GM18508 (cell line): ENCODE results near the gene DISC1.

Experiments
- ATAC-seq: cut with Tn5 transposase; IDR thresholded peaks from one replicate; pipeline ENCODE4 v1.9.1; 2021; ENCODE audit warnings: moderate number of reproducible peaks; ENCODE audit not compliant: insufficient read depth, unreplicated experiment

DISC1 gene

DNA sequence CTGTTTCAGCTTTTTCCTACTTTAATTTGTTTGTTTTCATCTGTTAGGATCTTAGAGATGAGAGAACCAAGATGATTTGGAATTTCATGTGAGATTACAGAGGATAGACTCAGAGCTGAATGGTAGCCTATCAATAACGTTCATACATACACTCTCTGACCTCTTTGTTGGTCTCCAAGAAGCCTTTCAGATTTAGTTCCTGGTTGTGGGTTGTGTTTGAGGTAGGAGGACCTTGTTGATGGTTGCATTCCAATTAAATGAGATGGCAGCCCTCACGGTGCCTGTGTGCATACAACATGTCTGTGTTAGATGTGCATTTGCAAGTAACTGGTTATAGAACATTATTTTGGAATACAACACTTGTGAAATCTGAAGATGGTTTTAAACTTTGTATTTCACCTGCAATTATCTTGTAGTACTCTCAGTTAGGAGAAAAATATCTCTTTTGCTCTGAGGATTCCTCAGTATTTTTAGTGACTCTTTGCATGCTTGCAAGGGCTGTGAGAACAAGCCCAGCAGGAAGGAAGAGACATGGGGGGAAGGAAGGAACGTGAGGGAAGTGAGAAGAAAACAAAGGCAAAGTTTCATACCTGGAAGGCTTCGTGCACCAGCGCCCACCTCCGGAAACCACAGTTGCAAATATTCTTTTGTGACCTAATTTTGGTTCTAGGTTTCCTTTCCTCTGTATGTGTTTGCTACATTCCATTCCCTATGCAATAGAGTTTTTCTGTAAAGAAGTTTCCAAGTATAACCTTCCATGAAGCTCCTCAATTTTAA lies 291.8 kb downstream of the DISC1 start:
- no peak for ATAC-seq

DNA sequence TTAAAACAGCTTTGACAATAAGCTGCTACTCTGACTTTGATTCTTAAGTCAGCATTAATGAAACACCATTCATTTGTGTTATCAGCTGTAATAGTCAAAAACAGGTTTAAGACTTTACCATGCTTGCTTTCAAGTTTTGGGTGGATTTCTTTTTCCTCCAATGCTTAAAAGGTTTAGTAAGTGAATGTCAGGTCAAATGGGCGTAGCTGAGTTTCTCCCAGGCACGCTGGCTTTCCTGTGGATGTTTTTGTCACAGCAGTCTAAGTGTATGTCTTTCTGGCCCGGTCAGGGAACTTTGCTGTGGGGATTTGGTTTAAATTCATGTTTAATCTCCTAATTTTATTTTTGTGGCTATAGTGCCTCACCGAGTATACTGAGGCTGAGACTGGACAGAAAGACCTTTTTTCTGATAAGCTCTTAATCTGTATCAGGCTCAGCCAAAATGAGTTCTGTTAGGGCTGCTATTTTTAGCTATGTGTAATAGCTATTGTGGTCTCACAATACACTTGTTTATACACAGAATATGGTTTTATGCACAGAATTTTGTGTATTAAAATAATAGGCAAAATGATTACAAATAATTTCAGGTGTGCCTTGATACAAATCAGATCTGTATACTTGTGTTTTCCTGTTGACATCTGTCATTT lies 292.8 kb downstream of the DISC1 start:
- no peak for ATAC-seq

DNA sequence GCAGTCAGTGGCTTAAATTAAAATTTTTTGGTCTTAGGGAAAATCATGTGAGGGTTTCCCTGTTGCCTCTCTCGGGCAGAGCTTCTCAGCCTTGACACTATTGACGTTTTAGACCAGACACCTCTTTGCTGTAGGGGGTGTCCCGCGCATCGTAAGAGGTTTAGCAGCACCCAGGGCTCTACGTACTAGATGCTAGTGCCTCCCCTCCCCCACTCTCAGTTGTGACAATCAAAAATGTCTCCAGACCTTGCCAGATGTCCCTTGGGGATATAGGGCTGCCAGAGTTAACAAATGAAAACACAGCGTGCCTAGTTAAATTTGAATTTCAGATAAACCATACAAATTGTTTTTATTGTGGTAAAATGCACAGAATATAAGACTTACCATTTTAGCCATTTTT lies 293.3 kb downstream of the DISC1 start:
- ATAC-seq = no peak

DNA sequence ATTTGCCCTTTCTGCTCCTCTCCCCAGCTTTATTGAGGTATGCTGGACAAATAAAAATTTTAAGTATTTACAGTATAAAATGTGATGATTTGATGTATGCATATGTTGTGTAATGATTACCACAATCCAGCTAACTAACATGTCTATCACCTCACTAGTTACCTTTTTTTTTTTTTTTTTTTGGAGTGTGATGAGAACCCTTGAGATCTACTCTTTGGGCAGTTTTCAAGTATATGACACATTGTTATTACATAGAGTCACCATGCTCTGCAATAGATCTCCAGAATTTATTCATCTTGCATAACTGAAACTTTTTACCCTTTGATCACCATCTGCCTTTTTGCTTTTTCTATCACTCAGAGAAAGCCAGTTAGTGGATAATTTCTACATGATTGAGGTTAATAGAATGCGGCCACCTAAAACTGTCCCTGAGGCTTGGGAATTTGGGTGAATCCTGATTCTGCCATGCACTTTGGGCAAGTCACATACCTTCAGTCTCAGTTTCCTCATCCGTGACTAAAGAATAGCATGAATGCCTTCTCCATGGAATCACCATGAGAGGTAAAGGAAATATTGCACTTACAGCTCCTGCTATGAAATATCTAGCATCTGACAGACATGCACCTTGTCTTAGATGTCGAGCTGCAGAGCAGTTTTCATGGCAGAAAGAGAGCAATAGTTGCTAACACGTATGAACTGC lies 295.2 kb downstream of the DISC1 start:
- no peak for ATAC-seq

DNA sequence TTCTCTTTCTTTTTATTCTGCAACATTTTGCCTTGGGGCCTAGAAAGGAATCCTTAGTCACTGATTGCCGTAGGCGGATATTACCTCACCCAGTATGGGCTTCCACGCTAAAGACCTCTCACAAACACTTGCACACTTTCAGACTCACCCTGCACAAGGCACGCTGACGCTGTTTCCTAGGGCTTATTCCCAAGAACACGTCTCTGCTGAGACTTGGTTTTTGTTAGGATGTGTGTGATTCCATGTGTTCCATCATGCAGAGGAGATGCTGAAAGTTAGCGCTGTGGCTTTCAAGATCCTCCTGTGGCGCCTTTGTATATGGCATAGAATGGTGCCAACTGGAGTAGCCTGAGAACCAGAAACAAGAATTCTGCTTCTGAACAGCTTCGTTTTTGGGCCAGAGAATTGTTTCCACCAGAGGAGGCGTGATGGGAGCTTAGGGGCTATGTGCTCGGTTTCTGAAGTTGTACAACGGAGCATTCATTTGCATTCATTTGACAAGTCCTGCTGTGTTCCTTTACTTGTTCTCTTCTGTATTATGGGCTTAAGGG lies 297.0 kb downstream of the DISC1 start:
- no peak for ATAC-seq

DNA sequence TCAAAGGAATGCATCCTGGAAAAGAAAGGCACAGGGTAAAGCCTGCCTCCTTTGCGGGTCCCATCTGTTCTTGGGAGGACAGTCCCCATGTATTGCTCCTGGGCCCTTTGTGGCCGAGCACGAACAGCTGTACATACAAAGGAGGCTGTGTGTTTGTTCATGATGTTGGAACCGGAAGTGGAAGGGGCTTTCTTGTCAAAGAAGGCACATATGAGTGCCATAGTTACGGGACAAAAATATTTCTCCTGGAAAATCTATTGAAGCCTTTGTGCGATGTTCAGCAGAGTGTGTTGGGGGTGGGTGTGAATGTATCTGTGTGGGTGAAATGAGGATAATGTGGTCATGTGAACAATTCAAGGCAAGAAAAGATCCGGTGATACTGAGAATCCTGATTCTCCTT lies 297.6 kb downstream of the DISC1 start:
- no peak for ATAC-seq

DNA sequence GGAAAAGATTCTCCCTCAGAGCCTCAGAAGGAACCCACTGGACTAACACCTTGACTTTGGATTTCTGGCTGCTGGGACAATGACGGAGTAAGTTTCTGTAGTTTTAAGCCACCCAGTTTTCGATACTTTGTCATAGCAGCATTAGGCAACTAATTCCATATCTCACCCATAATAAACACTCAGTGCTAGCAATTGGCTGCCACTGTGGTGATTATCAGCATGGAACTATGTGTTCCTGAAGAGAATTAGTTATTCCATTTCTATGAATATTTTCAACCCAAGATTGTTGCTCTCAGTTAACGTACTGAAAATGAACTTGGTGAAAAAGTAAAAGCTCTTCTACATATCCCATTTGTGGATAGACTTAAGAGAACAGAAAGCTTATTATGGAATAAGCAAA lies 299.3 kb downstream of the DISC1 start:
- no peak for ATAC-seq

DNA sequence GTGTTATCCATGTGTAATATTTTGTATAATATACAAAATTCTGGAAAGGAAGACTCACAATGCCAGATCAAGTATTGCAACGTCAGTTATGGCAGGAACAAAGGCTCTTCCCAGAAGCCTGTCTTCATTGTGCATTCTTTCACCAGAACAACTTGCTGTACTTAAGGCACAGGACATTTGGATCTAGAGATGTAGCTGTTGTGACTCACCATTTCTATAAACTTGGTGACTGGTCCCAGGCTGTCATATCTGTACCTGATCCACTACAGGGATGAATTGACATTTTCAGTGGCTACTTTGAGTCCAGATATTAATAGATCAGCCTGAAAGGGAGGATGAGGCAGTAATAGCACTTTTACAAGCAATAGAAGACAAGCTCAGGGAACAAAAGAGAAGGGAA lies 299.8 kb downstream of the DISC1 start:
- ATAC-seq = no peak

DNA sequence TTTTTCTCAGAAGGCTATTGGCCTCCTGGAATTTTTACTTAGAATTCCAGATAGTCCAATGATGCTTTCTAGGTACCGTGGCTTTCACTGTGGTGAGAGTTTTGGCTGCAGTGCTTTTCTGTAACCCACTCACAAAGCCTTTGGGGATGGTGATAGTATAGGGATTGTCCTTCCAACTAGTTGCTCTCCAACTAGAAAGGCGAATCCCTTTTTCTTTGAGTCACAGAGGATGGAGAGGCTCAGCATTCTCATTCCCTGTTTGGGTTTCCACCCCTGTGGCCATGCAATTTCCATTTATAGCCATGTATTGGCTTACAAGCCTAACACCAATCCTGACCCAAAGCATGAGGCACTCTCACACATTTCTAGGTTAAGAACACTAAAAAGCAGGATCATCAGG lies 300.3 kb downstream of the DISC1 start:
- ATAC-seq = no peak

DNA sequence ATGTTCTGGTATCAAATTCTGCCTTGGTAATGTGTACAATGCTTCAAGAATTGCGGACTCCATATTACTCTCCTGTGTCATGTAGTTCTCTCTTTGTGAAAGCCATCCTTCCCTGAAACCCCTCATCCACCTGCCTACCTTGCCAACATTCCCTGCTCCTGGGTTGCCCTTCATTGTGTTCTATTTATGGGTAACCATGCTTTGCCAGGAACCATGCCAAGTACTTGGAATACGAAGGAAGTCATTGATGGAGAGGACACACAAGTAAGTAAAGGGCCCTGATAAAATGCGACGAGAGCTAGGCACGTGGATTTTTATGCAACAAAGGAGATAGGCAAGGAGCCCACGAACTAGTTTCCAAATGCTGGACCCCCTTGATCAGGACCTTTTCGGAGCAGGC lies 300.8 kb downstream of the DISC1 start:
- no peak for ATAC-seq

DNA sequence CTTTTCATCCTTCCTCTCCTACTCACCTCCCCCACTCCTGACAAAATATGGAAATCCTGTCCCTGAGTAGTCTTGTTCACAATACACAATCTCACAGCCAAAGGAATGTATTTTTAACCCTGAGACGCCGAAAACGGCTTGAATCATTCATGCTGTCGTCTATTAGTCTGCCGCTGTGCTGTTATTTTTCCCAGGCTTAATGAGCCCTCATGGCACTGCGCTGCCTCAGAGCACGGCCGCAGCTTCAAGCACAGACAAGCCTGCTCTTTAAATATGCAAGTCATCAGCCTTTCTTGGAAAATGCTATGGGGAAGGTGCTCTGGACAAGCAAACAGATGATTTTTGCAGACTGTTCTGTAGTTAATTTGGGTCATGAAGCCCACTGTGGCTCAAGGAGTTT lies 302.7 kb downstream of the DISC1 start:
- no peak for ATAC-seq

DNA sequence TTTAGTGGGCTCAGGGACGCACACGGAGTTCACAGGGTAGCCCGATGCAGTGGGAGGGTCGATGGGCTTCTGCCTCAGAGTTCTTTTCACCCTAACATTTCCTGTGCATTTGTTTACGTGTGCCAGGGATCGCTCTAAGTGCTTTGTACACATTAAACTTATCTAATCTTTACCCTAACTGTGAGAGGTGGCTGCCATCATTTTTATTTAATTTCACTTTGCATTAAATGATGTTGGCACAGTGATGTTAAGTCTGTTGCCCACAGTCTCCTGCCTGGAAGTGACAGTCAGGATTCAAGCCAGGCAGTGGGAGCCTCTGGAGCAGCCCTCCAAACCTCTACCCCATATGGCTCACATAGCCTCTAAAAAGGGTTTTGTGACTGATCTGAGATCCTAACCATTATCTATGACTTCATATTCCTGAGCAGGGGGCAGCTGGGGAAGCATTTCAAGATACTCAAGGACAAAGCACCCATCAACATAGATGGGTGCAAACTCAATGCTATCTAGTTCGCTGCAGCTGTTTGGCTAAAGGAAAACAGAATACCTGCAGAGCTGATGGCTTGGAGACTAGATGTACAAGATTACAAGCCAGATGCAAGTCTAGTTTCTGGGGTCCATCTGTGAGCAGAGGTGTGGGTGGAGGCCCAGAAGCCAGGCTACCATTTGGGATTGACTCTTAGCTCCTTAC lies 303.8 kb downstream of the DISC1 start:
- ATAC-seq = no peak

DNA sequence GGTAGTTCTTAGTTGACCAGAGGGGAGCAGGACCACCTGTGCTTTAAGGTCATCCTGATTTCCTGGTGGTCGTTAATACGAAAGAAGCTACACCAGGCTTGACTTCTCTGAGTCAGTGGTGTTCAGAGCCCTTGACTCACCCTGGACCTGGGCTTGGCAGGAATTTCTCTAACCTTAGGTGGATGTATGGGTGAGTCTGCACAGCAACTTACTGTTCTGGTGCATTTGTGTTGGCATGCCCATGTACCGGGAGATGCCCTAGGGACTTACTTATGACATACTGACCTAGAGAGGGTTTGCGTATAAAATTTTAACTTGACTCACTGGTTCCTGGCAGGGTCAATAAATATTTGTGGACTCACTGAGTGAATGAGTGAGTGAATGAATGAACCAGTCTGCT lies 304.6 kb downstream of the DISC1 start:
- ATAC-seq = no peak

DNA sequence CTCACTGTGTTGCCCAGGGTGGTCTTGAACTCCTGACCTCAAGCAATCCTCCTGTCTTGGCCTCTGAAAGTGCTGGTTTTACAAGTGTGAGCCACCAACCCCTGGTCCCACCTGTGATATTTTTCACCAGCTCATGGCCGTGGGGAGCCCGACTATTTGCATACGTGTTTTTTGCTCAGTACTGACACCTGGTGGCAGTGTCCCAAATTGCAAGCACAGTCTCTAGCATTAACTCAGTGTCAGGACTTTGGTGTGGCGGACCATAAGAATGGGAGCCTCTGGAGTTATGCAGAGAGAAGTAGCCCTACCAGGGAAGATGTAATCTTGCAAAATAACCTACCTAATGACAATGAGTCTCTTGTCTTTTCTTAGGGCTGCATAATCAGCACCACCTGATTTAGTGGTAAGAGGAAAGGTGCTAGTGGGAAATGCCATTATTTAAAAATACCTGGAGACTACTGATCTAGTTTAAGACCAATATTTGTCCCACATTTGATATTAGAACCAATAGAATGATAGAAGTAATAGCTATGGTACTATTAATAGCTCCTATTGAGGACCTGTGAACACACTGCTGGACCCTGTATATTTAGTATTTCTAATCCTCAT lies 305.4 kb downstream of the DISC1 start:
- no peak for ATAC-seq

DNA sequence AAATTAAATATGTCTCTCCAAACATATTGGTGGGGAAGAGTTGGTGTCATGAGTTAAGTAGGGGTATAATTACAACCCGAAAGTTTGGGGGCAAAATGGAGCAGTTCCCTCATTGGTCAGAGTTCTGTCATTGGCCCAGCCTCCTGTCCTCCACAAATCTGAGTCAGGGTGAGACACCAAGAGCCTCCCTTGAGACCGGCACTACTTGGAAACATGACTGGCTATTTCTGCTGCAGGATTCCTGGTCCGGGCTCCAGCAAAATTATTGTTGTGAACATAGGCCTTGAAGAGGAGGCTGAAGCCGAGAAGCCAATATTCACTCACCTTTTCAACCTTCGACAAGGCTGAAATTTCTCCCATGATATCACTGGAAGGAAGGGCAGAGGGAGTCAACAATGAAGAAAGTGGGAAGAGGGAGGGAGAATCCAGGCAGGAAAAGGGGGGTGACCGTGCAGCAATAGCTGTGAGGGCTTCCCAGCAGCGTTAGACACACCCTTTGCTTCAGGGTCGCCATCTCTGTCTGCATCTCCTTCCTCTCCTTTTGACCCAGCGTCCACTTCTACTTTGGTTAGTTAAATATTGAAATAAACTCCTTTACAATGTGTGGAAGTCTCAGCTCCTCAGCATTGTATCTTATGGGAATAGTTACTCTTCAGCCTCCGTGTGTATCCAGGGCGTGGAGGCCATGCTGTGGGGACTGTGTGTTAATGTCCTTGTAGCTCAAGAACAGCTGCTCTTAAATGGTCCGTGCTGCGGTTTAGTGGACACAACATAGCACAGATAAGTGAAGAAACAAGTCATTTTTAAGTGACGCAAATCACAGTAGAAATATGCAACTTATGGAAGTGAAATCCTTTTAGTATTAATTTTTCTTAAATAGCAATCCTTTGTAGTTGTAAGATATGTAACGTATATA lies 307.4 kb downstream of the DISC1 start:
- no peak for ATAC-seq

DNA sequence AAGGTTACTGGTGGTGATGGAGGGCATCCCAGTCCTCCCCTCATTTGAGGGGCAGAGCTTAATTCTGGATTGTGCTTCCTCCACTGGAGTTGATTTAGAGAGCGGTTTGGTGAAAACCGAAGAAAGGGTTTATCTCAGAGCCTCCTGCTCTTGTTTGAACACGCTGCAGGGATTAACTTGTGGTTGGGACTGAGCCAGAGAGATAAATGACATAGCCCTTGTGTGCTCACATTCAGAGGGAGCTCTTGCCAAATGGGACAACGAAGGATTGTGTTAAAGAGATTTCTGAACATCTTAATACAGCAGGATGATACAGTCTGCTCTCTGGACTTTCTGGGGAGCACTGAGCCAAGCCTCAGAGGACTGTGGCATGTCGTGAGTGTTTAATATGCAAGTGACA lies 308.2 kb downstream of the DISC1 start:
- no peak for ATAC-seq

DNA sequence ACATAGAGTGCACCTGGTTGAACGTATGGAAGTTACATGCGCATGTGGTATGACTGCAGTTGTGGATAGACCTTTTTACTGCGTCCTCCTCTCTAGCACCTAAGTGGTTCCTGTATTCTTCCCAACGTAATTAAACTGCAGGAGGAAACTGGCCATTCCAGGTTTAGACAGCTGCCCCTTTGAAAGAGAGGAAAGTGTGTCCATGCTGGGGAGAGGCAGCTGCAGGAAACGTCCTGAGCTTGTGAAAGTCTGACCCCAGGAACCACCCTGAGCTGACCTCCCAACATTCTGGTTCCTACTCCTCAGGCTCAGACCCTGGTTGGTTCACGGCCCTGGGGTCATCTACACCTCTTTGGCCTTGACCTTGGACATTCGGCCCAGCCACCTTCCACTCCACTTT lies 309.3 kb downstream of the DISC1 start:
- ATAC-seq = no peak

DNA sequence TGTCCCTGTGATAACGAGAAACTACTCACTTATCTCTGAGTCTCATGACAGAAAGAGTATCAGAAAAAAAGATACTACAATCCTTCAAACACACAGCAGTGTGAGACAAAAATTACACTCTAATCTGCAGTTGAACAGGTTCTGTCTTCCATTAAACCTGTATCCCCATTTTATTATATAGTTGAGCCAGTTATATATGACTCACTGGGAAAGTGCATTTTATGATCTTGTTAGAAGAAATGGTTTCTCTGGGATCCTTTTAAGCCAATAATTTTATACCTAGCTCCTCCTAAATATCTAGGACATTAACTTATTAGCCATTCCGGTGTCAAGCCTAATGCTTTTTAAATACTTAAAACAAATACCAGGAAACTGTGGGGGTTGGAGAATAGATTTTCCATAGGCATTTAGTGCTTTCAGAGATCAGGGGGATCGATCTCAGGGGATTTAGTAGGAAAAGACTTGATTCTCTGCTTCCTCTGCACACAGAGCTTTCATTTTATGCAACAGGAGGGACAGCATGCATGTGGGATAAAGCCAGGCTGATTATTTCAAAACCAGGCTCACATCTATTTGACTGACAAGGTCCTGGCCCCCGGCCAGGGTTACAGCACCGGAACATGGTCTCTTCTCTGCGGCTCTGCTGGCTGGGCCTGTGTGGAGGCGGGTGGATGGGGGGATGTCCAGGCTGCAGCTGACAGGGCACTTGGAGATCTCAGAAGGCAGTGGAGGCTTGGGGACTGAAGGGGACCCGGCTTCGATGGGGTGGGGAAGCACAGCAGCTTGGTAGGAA lies 310.6 kb downstream of the DISC1 start:
- no peak for ATAC-seq

DNA sequence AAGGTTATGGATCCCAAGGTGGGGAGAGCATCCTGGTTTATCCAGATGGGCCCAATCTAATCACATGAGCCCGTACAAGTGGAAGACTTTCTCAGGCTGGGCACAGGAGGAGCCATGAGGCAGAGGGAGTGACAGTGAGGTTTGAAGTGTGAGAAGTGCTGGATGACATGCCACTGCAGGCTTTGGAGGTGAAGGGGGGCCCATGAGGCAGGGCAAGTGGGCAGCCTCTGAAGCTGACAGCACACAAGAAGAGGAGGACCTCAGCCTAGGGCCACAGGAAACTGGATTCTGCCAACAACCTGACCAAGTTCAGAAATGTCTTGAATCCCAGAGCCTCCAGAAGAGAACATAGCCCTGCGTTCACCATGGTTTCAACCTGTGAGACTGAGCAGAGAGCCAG lies 311.6 kb downstream of the DISC1 start:
- no peak for ATAC-seq
